NB4 (cell line): Measurements from ENCODE around the gene BTN1A1.
"Not testable (repeated sequence)": the region's sequence is repeated elsewhere in the genome, so short reads cannot be mapped to it uniquely, and the experiment has no call there.

ENCODE experiments used
- CTCF ChIP-seq: IDR thresholded peaks from one replicate; pipeline ENCODE4 v1.5.1; 2012; ENCODE audit warnings: low read depth, low read length
- MAX ChIP-seq: IDR thresholded peaks from 2 replicates; pipeline ENCODE4 v1.6.1; 2011; ENCODE audit warnings: low read depth, low read length
- MYC ChIP-seq: IDR thresholded peaks from 2 replicates; pipeline ENCODE4 v1.6.1; 2011; ENCODE audit warnings: low read depth, low read length
- POLR2A ChIP-seq: IDR thresholded peaks from 2 replicates; pipeline ENCODE4 v1.6.1; 2011; ENCODE audit warnings: mild to moderate bottlenecking; ENCODE audit not compliant: insufficient read length; ENCODE audit errors: extremely low read depth

DNA sequence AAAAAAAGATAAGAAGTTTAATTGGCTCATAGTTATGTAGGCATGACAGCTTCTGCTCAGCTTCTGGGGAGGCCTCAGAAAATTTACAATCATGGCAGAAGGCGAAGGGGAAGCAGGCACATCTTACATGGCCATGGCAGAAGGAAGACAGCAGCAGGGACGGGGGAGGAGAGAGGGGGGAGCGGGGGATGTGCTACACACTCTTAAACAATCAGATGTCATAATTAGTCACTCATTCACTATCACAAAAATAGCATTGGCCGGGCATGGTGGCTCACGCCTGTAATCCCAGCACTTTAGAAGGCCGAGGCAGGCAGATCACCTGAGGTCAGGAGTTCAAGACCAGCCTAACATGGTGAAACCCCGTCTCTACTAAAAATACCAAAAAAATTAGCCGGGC lies 10.9 kb downstream of the BTN1A1 start:
- not testable (repeated sequence) for TF ChIP-seq CTCF, POLR2A, MYC, MAX
